ENCODE measurements around the gene AOX1. TPM values are rescaled to one million over a fixed set of nuclear protein-coding genes. Genes with fewer than 3 reads are reported as not detected.

The AOX1 gene
- total RNA-seq, 1 experiment from 2014 or later = 3.5 TPM

DNA sequence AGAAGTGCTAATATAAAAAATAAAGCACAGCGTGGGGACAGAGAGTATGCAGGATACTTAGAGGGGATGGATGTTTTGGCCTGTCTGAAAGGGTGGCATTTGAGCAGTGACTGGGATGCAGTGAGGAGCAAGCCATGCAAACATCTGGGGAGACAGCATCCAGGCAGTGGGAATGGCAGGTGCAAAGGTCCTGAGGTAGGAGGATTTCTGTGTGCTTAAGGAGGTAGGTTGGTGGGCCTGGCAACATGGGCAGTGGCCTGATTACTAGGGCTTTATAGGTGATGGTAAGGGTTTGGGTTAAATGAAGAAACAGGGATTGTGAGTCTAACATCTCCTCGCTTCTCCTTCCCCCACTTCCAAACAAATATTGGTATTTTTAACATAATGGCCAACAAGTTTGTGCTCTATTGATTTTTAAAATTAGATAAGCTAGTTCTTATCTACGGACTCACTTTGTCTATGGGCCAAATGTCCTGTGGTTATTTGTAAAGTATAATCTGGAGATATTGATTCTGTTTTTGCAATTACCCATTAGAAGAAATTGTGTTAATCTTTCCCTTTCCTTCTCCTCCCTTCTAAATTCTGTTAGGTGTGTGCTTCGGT is 2.4 kb downstream of the AOX1 start:
- Histone ChIP-seq H2BK120ac (ENCODE audit: low read depth, low read length, poor library complexity, severe bottlenecking) (no peak overlapping the region), H3K27ac (ENCODE audit: insufficient read length, low read depth, low read length) (no peak overlapping the region), H3K23ac (ENCODE audit: insufficient read length, low read depth, low read length) (no peak overlapping the region), H3K18ac (ENCODE audit: insufficient read length, low read depth, low read length) (no peak overlapping the region), H3K56ac (ENCODE audit: insufficient read length, low read depth, low read length) (no peak overlapping the region), H2BK5ac (ENCODE audit: insufficient read length, low read length) (no peak overlapping the region), H4K91ac (ENCODE audit: insufficient read length, low read depth, low read length) (no peak overlapping the region), H2AFZ (ENCODE audit: low read length) (no peak overlapping the region), H3T11ph (ENCODE audit: low read length) (no peak overlapping the region), H3K14ac (ENCODE audit: insufficient read depth, low read length) (no peak overlapping the region), H4K20me1 (ENCODE audit: control insufficient read depth, insufficient read depth, insufficient read length) (no peaks in the 10 kb centered on the region), H3K79me2 (ENCODE audit: insufficient read depth, low read length) (no peaks in the 10 kb centered on the region), H3K9ac (ENCODE audit: extremely low read depth, insufficient read length, low read length) (no peak overlapping the region), H3K9me3 (ENCODE audit: control insufficient read depth, low read depth, low read length) (no peaks in the 10 kb centered on the region), H2AK5ac (ENCODE audit: insufficient read length, low read length) (no peak overlapping the region), H3K4ac (ENCODE audit: low read depth, low read length) (no peak overlapping the region), H3K27me3 (ENCODE audit: insufficient read depth, low read length) (no peaks in the 10 kb centered on the region; the same call in 1 of the 2 replicates), H3K23me2 (ENCODE audit: insufficient read length, low read depth, low read length, poor library complexity, severe bottlenecking) (peaks cover 11% of the 10 kb centered on the region), H3K4me1 (ENCODE audit: insufficient read depth, low read length) (no peaks in the 10 kb centered on the region), H4K5ac (ENCODE audit: insufficient read length, low read depth, low read length) (no peak overlapping the region), H2BK20ac (ENCODE audit: low read depth, low read length, poor library complexity, severe bottlenecking) (no peak overlapping the region), H2BK12ac (ENCODE audit: insufficient read length, low read depth, low read length) (no peak overlapping the region), H3K4me2 (ENCODE audit: insufficient read depth, insufficient read length, low read length) (no peak overlapping the region), H2BK15ac (ENCODE audit: low read depth, low read length) (no peak overlapping the region), H3K79me1 (ENCODE audit: insufficient read depth, low read depth, low read length, poor library complexity, severe bottlenecking) (no peaks in the 10 kb centered on the region), H4K8ac (replicated peaks; ENCODE audit: insufficient read length, low read depth, low read length) (no peak overlapping the region)
- TF ChIP-seq, protein P1, sequence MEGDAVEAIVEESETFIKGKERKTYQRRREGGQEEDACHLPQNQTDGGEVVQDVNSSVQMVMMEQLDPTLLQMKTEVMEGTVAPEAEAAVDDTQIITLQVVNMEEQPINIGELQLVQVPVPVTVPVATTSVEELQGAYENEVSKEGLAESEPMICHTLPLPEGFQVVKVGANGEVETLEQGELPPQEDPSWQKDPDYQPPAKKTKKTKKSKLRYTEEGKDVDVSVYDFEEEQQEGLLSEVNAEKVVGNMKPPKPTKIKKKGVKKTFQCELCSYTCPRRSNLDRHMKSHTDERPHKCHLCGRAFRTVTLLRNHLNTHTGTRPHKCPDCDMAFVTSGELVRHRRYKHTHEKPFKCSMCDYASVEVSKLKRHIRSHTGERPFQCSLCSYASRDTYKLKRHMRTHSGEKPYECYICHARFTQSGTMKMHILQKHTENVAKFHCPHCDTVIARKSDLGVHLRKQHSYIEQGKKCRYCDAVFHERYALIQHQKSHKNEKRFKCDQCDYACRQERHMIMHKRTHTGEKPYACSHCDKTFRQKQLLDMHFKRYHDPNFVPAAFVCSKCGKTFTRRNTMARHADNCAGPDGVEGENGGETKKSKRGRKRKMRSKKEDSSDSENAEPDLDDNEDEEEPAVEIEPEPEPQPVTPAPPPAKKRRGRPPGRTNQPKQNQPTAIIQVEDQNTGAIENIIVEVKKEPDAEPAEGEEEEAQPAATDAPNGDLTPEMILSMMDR (conservative IDR thresholded peaks at IDR 0.05) = no peak
- WGBS (ENCODE audit: extremely low coverage, insufficient read length, low lambda C conversion rate) = no CpG with 5 or more reads among the region's 4 CpGs
- no peak overlapping the region for H3K4me3 Mint-ChIP-seq
- no peaks in the 10 kb centered on the region for H3K9me3 Mint-ChIP-seq
- peaks cover 27% of the 10 kb centered on the region for H3K27me3 Mint-ChIP-seq (ENCODE audit: low read depth)
- no peak for DNase-seq
- no peak overlapping the region for H3K27ac Mint-ChIP-seq
- peaks cover 3 to 12% of the 10 kb centered on the region in 2 experiments for H3K4me1 Mint-ChIP-seq
- H3K36me3 Mint-ChIP-seq (ENCODE audit: insufficient read depth in 1 of 3, low read depth in 3 of 3) = no peaks in the 10 kb centered on the region

Data from H9 (cell line).